ENCODE measurements around the gene RRAS2.
"Not testable (repeated sequence)": the region's sequence is repeated elsewhere in the genome, so short reads cannot be mapped to it uniquely, and the experiment has no call there.

RRAS2 gene

DNA sequence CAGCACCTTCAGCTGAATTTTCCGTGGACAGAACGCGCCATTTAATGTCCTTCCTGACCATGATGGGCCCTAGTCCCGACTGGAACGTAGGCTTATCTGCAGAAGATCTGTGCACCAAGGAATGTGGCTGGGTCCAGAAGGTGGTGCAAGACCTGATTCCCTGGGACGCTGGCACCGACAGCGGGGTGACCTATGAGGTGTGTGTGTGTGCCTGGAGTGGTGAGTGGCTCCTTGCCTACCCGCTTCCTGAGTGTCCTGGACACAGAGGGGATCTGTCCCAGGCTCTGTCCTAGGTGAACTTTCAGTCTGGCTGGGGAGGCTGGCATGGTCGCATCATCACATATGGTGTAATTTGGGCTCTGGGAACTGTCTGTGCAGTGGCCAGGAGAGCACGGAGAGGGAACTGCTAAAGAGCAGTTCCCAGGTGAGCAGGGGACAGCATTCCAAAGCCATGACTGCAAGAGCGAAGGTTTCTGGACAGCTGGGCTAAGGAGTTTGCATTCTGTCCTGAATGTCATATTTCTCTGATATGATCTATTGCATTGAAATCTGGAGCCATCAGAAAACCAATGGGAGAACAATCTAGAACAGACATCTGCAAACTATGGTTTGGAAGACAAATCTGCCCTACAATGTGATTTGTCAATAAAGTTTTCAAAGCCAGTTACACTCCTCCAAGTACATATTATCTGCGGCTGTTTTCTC, 104.3 kb downstream of the RRAS2 start:
- no peak for DNase-seq

GRCh38 chr11:14253840-14254239, 105.1 kb downstream of the RRAS2 start:
- no peak for DNase-seq

GRCh38 chr11:14253421-14253820, 105.6 kb downstream of the RRAS2 start:
- no peak for DNase-seq

DNA sequence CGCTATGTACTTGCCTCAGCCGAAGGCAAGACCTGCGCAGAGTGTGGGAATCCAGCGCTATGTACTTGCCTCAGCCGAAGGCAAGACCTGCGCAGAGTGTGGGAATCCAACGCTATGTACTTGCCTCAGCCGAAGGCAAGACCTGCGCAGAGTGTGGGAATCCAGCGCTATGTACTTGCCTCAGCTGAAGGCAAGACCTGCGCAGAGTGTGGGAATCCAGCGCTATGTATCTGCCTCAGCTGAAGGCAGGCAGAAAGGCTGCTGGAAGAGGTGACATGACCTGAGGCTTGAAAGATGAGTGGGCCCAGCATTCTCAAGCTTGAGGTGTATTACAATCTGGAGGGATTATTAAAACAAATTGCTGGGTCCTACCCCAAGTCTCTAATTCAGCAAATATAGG, 106.5 kb downstream of the RRAS2 start:
- DNase-seq: not testable (repeated sequence)

DNA sequence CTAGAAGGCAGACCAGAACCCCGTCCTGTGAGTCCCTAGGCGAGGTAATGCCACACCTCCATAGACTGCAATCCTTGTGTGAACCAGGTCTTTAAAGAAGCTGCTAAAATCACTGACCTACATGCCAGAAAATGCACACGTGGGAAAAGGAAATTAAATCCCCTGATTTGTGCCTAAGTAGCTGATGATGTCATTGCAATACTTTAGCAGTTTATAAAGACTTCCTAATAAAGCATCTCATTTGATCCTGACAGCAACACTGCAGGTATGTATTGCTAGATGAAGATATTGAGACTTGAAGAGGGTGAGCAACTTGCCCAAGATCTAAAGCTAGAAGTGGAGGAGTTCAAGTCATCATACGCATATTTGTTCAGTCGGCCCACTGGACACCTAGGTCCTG, 107.2 kb downstream of the RRAS2 start:
- no peak for DNase-seq

- DNase-seq: peak; percentile 36 to 62 (median 47)
Observed at GRCh38 chr11:14249121-14249963, 109.6 kb downstream of the RRAS2 start.

GRCh38 chr11:14248580-14248981, 110.4 kb downstream of the RRAS2 start:
- peak in 1 of 5 experiments; percentile 56 for DNase-seq

- no peak for DNase-seq
Observed at GRCh38 chr11:14245444-14245843, 113.5 kb downstream of the RRAS2 start.

DNA sequence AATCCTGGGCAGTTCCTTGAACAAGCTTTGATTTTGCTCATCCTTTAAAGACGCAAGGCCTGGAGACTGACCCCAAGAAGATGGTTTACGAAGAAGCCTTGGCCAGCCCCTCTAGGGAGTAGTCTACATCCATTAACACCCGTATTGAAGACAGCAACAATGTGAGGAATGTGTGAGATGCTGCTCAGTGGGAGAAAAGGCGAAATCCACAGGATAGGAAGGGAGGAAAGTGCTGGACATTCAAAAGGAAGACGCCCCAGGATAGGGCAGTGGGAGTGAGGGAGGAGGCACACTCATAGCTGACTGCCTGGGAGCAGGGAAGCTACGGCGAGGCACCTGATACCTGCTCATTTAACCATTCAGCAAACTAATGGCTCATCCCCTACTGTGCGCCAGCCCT, 114.1 kb downstream of the RRAS2 start:
- DNase-seq: no peak

GRCh38 chr11:14242733-14243132, 116.2 kb downstream of the RRAS2 start:
- DNase-seq: no peak

DNA sequence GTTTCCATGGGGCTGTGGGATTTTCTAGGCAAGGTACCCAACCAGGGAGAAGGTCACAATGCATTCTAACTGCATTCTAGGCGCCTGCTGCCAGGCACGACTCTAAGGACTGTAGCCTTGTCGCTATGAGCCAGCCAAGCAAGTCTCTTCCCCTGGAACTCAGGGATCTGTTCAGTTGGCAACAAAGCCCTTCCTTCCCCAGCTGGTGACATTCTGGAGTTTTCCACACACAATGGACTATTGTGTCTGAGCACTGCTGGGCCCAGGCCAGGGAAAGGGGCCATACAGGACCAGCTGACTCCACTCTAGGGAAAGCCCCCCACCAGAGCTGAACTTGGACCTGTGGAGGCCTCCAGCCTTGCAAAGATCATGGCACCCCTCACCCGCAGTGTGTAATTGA, 116.8 kb downstream of the RRAS2 start:
- DNase-seq: no peak

DNA sequence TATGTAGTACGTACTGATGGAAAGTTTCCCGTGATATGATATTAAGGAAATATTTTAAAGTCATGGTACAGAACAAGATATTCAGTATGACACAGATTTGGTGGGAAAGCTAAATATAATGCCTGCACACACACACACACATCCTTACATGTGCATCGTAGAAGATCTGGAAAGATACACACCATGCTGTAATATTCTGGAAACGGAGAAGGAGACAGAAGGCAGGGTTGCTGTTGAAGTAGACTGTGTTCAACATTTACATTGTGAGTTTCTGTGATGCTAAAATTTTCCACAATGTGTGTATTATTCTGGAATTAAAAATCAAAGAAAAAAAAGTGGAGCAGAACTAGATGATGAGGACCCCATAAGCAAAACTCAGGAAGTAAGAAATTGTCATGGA, 118.0 kb downstream of the RRAS2 start:
- DNase-seq: no peak

DNA sequence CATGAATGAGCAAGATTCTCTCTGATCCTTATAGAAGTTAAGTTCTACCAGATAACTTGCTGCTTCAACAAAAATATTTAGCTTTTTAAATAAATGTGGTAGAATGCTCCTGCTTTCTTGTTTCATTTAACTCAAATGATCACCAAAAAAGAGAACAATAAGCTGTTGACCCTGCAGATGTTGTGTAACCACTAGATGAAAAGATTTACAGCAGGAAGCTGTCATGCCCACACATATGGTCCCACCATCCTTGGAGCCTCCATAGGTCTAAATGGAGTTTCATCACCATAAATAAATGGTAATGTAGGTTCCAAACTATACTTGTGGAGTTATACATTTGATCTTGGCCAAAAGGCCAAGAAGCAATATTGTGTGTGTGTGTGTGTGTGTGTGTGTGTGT, 118.8 kb downstream of the RRAS2 start:
- no peak for DNase-seq

DNA sequence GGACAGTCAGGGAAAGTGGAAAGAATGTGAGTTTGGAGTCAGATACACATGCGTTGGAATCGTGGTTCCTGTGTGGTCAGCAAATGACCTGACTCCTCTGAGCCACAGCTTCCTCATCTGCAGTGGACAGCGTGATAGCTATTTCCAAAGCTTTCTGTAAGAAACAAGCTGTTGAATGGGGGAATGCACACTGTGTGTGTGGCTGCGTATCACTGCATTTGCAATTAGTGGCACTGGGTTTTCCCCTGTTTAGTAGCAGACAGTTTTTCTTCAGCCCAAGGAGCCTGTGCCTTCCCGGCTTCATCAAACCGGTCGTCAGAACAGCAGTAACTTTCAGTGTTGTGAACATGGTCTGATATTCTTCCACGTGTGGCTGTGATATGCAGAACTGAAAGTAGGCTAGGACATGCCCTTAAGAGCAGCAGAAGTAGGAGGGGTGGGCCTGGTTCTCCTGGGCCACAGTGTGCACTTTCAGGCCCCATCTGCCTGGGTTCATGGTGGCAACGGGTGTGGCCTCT, 121.5 kb downstream of the RRAS2 start:
- peak in 1 of 5 experiments; percentile 7 for DNase-seq

DNA sequence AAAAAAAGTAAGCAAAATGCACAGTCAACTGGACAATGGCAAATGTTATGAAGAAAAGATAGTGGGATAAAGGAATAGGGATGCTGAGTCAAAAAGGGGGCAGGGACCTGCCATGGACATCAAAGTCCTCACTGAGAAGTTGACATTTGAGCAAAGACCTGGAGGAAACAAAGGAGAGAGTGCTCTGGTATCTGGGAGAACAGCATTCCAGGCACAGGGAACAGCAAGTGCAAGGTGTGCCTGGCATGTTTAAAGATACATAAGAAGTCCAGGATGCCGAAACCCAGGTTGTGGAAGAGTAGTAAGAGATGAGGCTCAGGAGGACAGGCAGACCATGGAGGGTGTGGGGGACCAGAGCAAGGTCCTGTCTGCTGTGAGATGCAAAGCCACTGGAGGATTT, 123.3 kb downstream of the RRAS2 start:
- no peak for DNase-seq

DNA sequence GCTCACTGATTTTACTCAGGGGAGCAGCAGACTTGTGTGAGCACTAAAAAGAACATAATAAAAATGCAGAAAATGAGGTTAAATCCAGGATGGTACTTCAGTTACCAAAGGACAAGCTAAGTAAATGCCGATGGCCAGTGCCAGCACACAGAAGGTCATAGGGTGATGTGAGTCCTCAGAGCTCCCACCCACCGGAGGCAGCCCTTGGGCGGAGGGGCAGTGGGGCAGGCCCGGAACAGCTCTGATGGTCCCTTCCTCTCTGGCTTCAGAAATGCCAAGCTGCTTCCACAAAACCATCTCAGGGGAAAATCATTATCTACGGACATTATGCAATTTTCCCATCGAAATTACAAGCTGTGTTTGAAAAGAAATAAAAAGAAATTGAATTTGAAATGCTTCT, 124.5 kb downstream of the RRAS2 start:
- no peak for DNase-seq

GRCh38 chr11:14232652-14233051, 126.3 kb downstream of the RRAS2 start:
- DNase-seq: no peak

DNA sequence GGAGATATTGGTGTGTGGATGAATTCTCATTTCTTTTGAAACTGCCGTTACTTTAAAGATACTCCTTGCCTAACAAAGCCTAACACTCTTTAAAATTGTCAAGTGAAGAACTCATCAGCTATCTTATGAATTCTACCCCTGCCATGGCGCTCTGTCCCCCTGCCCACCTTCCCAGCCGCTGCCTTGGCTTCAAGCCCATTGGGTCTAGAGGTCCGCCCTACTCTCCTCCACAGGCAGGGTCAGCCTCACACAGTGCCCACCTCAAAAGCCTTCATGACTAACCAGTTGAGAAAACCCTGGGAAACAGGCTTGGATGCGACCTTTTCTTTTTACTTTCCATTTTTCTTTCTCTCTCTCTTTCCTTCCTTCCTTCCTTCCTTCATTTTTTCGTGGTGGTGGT, 128.6 kb downstream of the RRAS2 start:
- no peak for DNase-seq

GRCh38 chr11:14229472-14229871, 129.5 kb downstream of the RRAS2 start:
- DNase-seq: no peak

- no peak for DNase-seq
Observed at GRCh38 chr11:14228356-14228755, 130.6 kb downstream of the RRAS2 start.

All from T-helper 2 cell (primary cell).